GM12878 (cell line): ENCODE measurements around the gene KLHL1. TPM values are rescaled to one million over a fixed set of nuclear protein-coding genes. Genes with fewer than 3 reads are reported as not detected.
A peak's percentile ranks its signal among the peaks of the same experiment; 100 is the strongest.

ENCODE experiments used
- ATAC-seq: fragments of 200-7000 bp; cut with Tn5 transposase; 3 replicates; pipeline ENCODE4 v1.9.1; 2020; ENCODE audit warnings: mild to moderate bottlenecking, moderate library complexity
- BruUV-seq: library from RNA; stranded (reverse); fragments of 400-500 nt; replicated peaks from 2 replicates; lab custom pipeline; 2021; lab: Mats Ljungman, UMichigan
- CTCF ChIA-PET: fragments of 300-600 bp; sonication (Branson Sonifier 250); formaldehyde crosslinking; extraction: SDS; loops from one replicate; lab custom pipeline; 2021; ENCODE audit warnings: inconsistent platforms; lab: Yijun Ruan, JAX
- POLR2A ChIA-PET: fragments of 350-600 bp; formaldehyde crosslinking; extraction: SDS; loops from one replicate; lab custom pipeline; 2021; ENCODE audit warnings: inconsistent platforms; lab: Charles Lee
- RAD21 ChIA-PET: fragments of 300-600 bp; sonication (Branson Sonifier 250); formaldehyde crosslinking; loops from one replicate; lab custom pipeline; 2023; ENCODE audit warnings: antibody characterized with exemption; ENCODE audit not compliant: unreplicated experiment; lab: Charles Lee
- SMC1A ChIA-PET: fragments of 300-600 bp; sonication (Branson Sonifier 250); formaldehyde crosslinking; loops from one replicate; lab custom pipeline; 2023; ENCODE audit not compliant: unreplicated experiment, uncharacterized antibody; lab: Charles Lee
- DNase-seq: peaks from one replicate; pipeline ENCODE4 v3.0.0-alpha.2; 2011; ENCODE audit warnings: low read depth, low spot score
- FAIRE-seq: peaks from 3 replicates; lab custom pipeline; 2011; peaks lifted over from hg19 to GRCh38; lab: Jason Lieb, UNC
- H2AFZ ChIP-seq: 2 replicates; pipeline ENCODE4 v1.6.0; 2011; ENCODE audit warnings: low read depth, low read length, control low read depth; ENCODE audit not compliant: control insufficient read depth
- H3K27ac ChIP-seq: 2 replicates; pipeline ENCODE4 v1.5.1; 2011; ENCODE audit warnings: control low read depth; ENCODE audit not compliant: control insufficient read depth, insufficient read depth
- H3K27me3 ChIP-seq, 2 experiments: replicated peaks in 1 of 2; 2 replicates each; pipeline versions ENCODE4 v1.6.0 to v1.6.1; 2011; ENCODE audit warnings: low read length in 1 of 2; ENCODE audit not compliant: control insufficient read depth in 2 of 2, insufficient read depth in 2 of 2
- H3K36me3 ChIP-seq, 2 experiments: 2 replicates each; pipeline ENCODE4 v1.5.1; 2011; ENCODE audit warnings: low read length in 1 of 2; ENCODE audit not compliant: control insufficient read depth in 2 of 2, insufficient read depth in 2 of 2
- H3K4me1 ChIP-seq: 2 replicates; pipeline ENCODE4 v1.6.1; 2011; ENCODE audit warnings: mild to moderate bottlenecking, low read length, moderate library complexity, mixed read lengths; ENCODE audit not compliant: control insufficient read depth, insufficient read depth
- H3K4me2 ChIP-seq: 2 replicates; pipeline ENCODE4 v1.6.0; 2011; ENCODE audit warnings: control low read depth; ENCODE audit not compliant: control insufficient read depth, insufficient read depth
- H3K4me3 ChIP-seq: fragments of 200-600 bp; sonication (generic); 2 replicates; pipeline ENCODE4 v1.5.1; 2016
- H3K79me2 ChIP-seq: 2 replicates; pipeline ENCODE4 v1.6.0; 2011; ENCODE audit warnings: low read length; ENCODE audit not compliant: control insufficient read depth, insufficient read depth
- H3K9ac ChIP-seq: 2 replicates; pipeline ENCODE4 v1.8.0; 2011; ENCODE audit warnings: low read length, control low read depth, mixed read lengths; ENCODE audit not compliant: control insufficient read depth, insufficient read depth
- H3K9me3 ChIP-seq: replicated peaks from 3 replicates; pipeline ENCODE4 v1.5.1; 2011; ENCODE audit warnings: mild to moderate bottlenecking, low read length; ENCODE audit not compliant: control insufficient read depth, insufficient read depth
- H4K20me1 ChIP-seq: 2 replicates; pipeline ENCODE4 v1.6.0; 2011; ENCODE audit not compliant: control insufficient read depth, insufficient read depth
- ATF3 ChIP-seq: IDR thresholded peaks from 2 replicates; pipeline ENCODE4 v1.6.1; 2011; ENCODE audit warnings: low read depth, mild to moderate bottlenecking, low read length, moderate library complexity, borderline replicate concordance; ENCODE audit errors: extremely low read depth
- BCL3 ChIP-seq: IDR thresholded peaks from 2 replicates; pipeline ENCODE4 v1.6.1; 2011; ENCODE audit warnings: borderline replicate concordance, low read depth, mild to moderate bottlenecking, moderate library complexity, low read length; ENCODE audit not compliant: insufficient read depth, poor library complexity, severe bottlenecking
- CBFB ChIP-seq: IDR thresholded peaks from 2 replicates; pipeline ENCODE4 v1.6.1; 2016; ENCODE audit warnings: antibody characterized with exemption, low read depth
- CBX5 ChIP-seq: sonication (generic); IDR thresholded peaks from 2 replicates; pipeline ENCODE4 v1.6.1; 2016; ENCODE audit warnings: low read depth, moderate library complexity, mild to moderate bottlenecking, inconsistent platforms
- CHD1 ChIP-seq: IDR thresholded peaks from 2 replicates; pipeline ENCODE4 v1.6.1; 2012; ENCODE audit warnings: low read depth, low read length, improper control_type of control experiment
- CREM ChIP-seq: IDR thresholded peaks from 2 replicates; pipeline ENCODE4 v1.6.1; 2014; ENCODE audit warnings: antibody characterized with exemption, low read depth
- ETV6 ChIP-seq, 2 experiments: fragments of 450-650 bp in 1 of 2; IDR thresholded peaks in 1 of 2; conservative IDR thresholded peaks in 1 of 2; 2 replicates each; pipeline ENCODE4 v1.6.1; 2014; ENCODE audit warnings: antibody characterized with exemption in 1 of 2, borderline replicate concordance in 1 of 2, low read depth in 1 of 2, mild to moderate bottlenecking in 1 of 2, moderate library complexity in 1 of 2
- HCFC1 ChIP-seq: fragments of 150-350 bp; IDR thresholded peaks from 2 replicates; pipeline ENCODE4 v1.6.1; 2014; ENCODE audit warnings: low read length
- HDAC6 ChIP-seq: fragments of 200-600 bp; sonication (generic); IDR thresholded peaks from one replicate; pipeline ENCODE4 v1.8.0; 2017; ENCODE audit warnings: antibody characterized with exemption; ENCODE audit not compliant: unreplicated experiment
- JUNB ChIP-seq: IDR thresholded peaks from 2 replicates; pipeline ENCODE4 v1.6.1; 2016; ENCODE audit warnings: antibody characterized with exemption, mild to moderate bottlenecking
- JUND ChIP-seq: IDR thresholded peaks from 2 replicates; pipeline ENCODE4 v1.6.1; 2012; ENCODE audit warnings: low read depth, mild to moderate bottlenecking, low read length, improper control_type of control experiment, moderate library complexity
- KLF5 ChIP-seq: fragments of 450-650 bp; IDR thresholded peaks from 2 replicates; pipeline ENCODE4 v1.6.1; 2014; ENCODE audit warnings: mild to moderate bottlenecking; ENCODE audit not compliant: partially characterized antibody
- MYC ChIP-seq: IDR thresholded peaks from 2 replicates; pipeline ENCODE4 v1.6.1; 2011; ENCODE audit warnings: mild to moderate bottlenecking, low read length, moderate library complexity, inconsistent platforms; ENCODE audit not compliant: insufficient read depth, insufficient replicate concordance, insufficient read length, severe bottlenecking
- NFXL1 ChIP-seq: fragments of 450-650 bp; IDR thresholded peaks from 2 replicates; pipeline ENCODE4 v1.6.1; 2017; ENCODE audit warnings: antibody characterized with exemption, mild to moderate bottlenecking, borderline replicate concordance
- PAX5 ChIP-seq: IDR thresholded peaks from 2 replicates; pipeline ENCODE4 v1.6.1; 2011; ENCODE audit warnings: low read depth, low read length, borderline replicate concordance
- PKNOX1 ChIP-seq: fragments of 450-650 bp; IDR thresholded peaks from 2 replicates; pipeline ENCODE4 v1.6.1; 2016; ENCODE audit warnings: mild to moderate bottlenecking
- STAT3 ChIP-seq: IDR thresholded peaks from 2 replicates; pipeline ENCODE4 v1.6.1; 2011; ENCODE audit warnings: low read depth, low read length, improper control_type of control experiment
- SUPT20H ChIP-seq: IDR thresholded peaks from 2 replicates; pipeline ENCODE4 v1.6.1; 2011; ENCODE audit warnings: low read depth, mild to moderate bottlenecking, low read length, moderate library complexity, borderline replicate concordance; ENCODE audit not compliant: control insufficient read depth
- TCF3 ChIP-seq: IDR thresholded peaks from 2 replicates; pipeline ENCODE4 v1.6.1; 2012; ENCODE audit warnings: low read depth, mild to moderate bottlenecking, low read length, borderline replicate concordance; ENCODE audit not compliant: insufficient read depth
- WGBS: methylation state at CpG from one replicate; pipeline ENCODE4 v1.1.6; 2016; ENCODE audit warnings: low lambda C conversion rate; ENCODE audit not compliant: insufficient replicate concordance, insufficient coverage; ENCODE audit errors: missing lambda C conversion rate; 5-methylcytosine and 5-hydroxymethylcytosine counted together
- in situ Hi-C: fragments of 300-500 bp; cut with MboI; formaldehyde crosslinking; loops from 9 replicates; pipeline ENCODE4 v1.14.3; 2018; ENCODE audit warnings: mixed read lengths
- intact Hi-C: fragments of 100-400 bp; cut with micrococcal nuclease; formaldehyde crosslinking; loops from one replicate; pipeline ENCODE4 v1.14.2; 2022; ENCODE audit not compliant: unreplicated experiment
- polyA plus RNA-seq, 11 experiments: library from polyadenylated mRNA; depleted of rRNA in 4 of 11; unstranded in 6 of 11; stranded (reverse) in 5 of 11; fragments of >200 nt; fragmentation: Nextera tagmentation in 4 of 11; fragmentation: Illumina TruSeq in 1 of 11; extraction: Ambion mirVana in 4 of 11; extraction: Trizol in 1 of 11; gene quantifications; 1 replicate in 1 of 11; 2 replicates in 10 of 11; pipeline versions ENCODE4 v1.2.1 to v1.2.3, GENCODE V29; 2011 to 2016; ENCODE audit warnings: inconsistent platforms in 2 of 11, missing spikeins in 2 of 11, low read depth in 1 of 11
- total RNA-seq, 4 experiments: library from RNA; depleted of rRNA in 3 of 4; stranded (reverse); fragments of >200 nt in 3 of 4; fragmentation: Illumina TruSeq in 1 of 4; extraction: Trizol in 1 of 4; gene quantifications; 2 replicates each; pipeline versions ENCODE4 v1.2.1 to v1.2.3, GENCODE V29; 2013 to 2021

The KLHL1 gene
- total and polyA plus RNA-seq, 10 of the 15 experiments (the other 5 are each of a cell fraction or from before 2014, with no cell fraction given) = 0.02 to 0.13 (median 0.05) TPM; not detected in 2

GRCh38 chr13:69948016-69948415, 160.2 kb downstream of the KLHL1 start:
- Histone ChIP-seq H4K20me1 (no peaks in the 10 kb centered on the region), H3K4me2 (peak overlapping the region; percentile 27; the same call in 1 of the 2 replicates), H3K79me2 (no peaks in the 10 kb centered on the region), H3K27ac (no peak overlapping the region; the same call in 1 of the 2 replicates), H3K36me3 (no peaks in the 10 kb centered on the region), H3K4me1 (peaks cover 3% of the 10 kb centered on the region; the same call in 1 of the 2 replicates), H3K4me3 (no peak overlapping the region), H3K27me3 (no peaks in the 10 kb centered on the region), H3K9me3 (no peaks in the 10 kb centered on the region; the same call in 2 of the 3 replicates), H2AFZ (no peak overlapping the region), H3K9ac (no peak overlapping the region)
- in situ Hi-C loops (no loop called here), intact Hi-C loops (no loop called here)
- SMC1A ChIA-PET = interaction anchor here (1.1 to 2.2 kb wide), 2 partner anchors 11 to 17 kb away, joined by 3 to 8 read pairs; no protein-coding TSS in a partner anchor
- RAD21 ChIA-PET = interaction anchor here (2.1 kb wide), 1 partner anchor 95 kb away, joined by 5 read pairs; no protein-coding TSS in a partner anchor
- 0% methylated on average over 3 of the region's 3 CpGs for WGBS
- FAIRE-seq (peak; percentile 69), ATAC-seq (peak; percentile 97), DNase-seq (peak; percentile 59)
- CTCF ChIA-PET = interaction anchor here (0.9 to 1.3 kb wide), 3 partner anchors 11 to 95 kb away, joined by 3 to 4 read pairs (median 3); no protein-coding TSS in a partner anchor
- BruUV-seq = no TSS peak
- POLR2A ChIA-PET = interaction anchor here (1.0 kb wide), 1 partner anchor 11 kb away, joined by 4 read pairs; no protein-coding TSS in a partner anchor
- no peak for TF ChIP-seq CBFB
- TF ChIP-seq JUNB = peak; percentile 81
- no peak for TF ChIP-seq CHD1
- peak; percentile 67; the same call in 1 of the 2 replicates for TF ChIP-seq JUND
- TF ChIP-seq CREM = peak; percentile 50; the same call in 1 of the 2 replicates
- no peak for TF ChIP-seq BCL3
- no peak for TF ChIP-seq MYC
- TF ChIP-seq ETV6 (conservative IDR thresholded peaks at IDR 0.05 in 1 of 2, IDR thresholded peaks at IDR 0.05 in 1 of 2; ENCODE audit: borderline replicate concordance in 1 of 2, low read depth in 1 of 2) = peak in 1 of 2 experiments; percentile 44; a peak in 1 of 4 replicates
- TF ChIP-seq ATF3 = no peak
- peak; percentile 51; the same call in 1 of the 2 replicates for TF ChIP-seq STAT3
- no peak for TF ChIP-seq HDAC6
- no peak for TF ChIP-seq SUPT20H
- 0 out of 2 replicates have a peak, but pooled peaks have one; percentile 47 for TF ChIP-seq CBX5
- no peak for TF ChIP-seq TCF3
- TF ChIP-seq NFXL1 = no peak
- TF ChIP-seq PAX5 = no peak
- TF ChIP-seq KLF5 = no peak
- TF ChIP-seq HCFC1 = no peak
- no peak; the same call in 1 of the 2 replicates for TF ChIP-seq PKNOX1
